ELR (cell line): ENCODE results near the gene CHCHD5.

Experiments used
- DNase-seq: peaks from one replicate; pipeline ENCODE4 v3.0.0-alpha.2; 2015; ENCODE audit warnings: low read depth

CHCHD5 gene

DNA sequence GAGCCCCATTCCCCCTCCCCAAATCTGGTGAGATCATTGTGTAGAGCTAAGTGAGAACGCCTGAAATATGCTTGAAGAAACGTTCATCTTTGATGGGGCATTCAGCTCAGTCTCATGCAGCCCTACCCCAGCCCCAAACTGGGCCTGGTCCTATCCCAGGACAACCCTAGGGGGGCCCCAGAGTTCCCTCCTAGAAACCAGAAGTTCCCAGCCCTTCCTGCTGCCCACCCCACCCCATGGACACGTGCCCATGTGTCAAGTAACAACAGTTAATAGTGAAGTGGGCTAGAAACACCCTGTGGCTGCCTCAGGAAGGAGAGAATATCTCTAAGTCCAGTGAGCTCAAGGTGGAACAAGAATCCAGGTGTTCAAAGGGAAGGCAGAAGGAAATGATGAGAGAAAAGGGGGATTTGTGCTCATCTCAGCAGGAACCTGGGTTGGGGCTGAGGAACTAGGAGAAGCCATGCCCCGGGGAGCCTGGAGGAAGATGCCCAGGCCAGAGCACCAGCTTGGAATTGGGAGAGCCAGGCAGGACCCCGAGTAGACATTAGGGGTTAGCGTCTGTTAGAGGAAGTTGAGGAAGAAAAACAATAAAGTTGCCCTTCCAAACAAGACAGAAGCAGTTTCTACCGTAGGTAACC is 41.2 kb downstream of the CHCHD5 start:
- DNase-seq: no peak

DNA sequence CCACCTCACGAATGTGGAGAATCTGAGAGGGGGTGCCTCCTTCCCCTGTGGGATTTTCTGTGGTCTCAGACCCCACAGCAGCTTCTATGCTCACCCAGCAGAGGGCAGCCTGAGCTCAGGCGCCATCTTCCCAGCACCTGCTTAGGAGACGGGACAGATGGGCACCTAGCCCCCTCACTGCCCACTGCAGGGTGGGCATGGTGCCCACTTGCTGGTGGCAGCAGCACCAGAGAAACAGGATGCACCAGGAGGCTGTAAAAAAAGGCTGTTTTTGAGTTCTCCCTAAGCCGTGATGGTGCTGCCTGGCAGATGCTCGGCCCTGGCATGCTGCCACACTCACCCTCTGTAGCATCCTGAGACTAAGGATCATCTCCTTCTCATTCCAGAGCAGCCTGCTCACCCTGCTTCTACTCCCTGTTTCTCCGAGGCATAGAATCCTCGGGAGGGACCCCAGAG is 42.2 kb downstream of the CHCHD5 start:
- peak; percentile 85 for DNase-seq

DNA sequence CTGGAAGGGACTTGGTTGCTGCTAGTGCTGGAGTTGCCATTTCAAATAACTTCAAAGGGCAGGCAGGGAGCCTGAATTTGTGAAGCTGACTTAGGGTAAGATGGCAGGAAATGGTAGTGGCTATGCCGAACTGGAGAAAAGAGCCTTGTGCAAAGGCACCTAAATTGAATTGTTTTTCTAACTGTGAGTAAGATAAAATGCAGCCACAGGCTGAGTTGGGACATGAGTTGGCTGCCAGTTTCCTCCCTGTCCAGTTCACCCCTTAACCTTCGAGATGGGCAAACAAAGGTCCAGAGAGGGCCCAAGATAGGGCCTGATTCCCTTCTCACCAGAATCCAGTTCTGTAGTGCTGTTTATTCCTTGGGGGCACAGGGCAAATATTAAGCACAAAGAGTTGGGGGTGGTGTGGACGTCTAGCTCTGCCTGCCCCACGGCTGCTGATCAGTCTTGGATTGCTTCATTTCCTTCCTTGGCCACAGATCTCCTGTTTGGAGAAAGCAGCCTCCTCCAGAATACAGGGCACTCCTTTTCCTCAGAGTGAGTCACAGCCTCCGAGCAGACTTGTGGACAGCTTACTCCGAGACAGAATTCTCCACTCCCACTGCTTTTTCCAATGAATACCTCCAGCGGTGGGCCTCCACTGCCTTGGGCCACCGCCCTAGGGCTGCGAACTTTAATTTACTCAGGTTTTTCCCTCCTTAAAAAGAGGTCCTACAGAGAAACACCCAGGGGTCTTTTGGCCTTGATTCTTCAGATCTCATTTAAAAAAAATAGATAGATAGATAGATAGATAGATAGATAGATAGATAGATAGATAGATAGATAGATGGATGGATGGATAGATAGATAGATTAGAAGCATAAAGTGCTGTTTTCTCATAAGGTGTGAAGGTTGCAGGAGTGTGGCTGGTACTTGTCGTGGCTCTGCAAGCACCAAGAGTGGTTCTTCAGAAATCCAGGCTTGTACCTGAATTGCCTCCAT is 42.9 kb downstream of the CHCHD5 start:
- DNase-seq: peak; percentile 99

DNA sequence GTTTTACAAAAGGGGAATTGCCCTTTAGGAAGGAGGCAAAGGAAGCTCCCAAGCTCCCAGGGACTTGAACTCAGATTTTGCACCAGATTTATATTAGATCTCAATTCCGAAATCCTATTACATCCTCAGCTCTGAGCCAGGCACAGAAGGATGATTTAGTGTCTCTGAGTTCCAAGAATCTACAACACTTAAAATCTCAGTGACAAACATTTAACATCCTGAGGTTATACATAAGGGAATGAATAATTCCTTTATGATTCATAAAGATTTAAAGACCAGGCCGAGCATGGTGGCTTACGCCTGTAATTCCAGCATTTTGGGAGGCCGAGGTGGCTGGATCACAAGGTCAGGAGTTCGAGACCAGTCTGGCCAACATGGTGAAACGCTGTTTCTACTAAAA is 44.8 kb downstream of the CHCHD5 start:
- peak; percentile 68 for DNase-seq

DNA sequence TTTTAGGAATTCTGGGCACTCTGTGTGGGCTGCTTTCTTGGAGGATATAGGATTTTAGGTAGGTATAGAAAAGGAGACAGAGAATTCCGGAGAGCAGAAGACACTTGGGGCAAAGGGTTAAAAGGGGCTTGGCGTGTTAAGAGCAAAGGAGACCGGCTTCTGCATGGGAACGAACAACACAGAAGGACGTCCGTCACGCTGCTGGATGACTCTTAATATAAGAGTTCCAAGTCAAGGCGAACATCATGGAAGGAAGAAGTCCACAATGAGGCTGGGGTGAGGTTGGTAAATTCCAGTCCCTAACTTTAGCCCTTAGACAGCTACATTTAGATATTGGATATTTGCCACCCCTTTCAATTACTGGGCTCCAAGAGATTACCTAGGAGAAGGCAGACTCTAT is 45.4 kb downstream of the CHCHD5 start:
- no peak for DNase-seq

DNA sequence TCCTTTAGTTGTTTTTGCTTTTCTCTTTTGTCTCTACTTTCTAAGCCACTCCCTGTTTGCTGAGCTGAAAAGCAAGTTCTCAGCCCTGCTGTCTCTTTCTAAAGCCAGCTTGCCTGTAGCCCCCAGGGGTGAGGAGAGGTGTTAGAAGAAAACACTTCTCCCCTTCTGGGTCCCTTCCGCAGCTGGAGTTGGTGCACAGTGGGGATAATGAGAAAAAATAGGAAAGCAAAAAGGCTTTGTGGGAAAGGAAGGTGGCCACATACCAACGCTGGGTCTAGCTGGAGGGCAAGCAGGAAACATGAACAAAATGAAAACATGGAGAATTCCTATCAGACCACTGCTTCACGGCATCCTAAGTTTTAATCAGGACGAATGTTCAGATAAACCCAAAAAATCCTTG is 45.9 kb downstream of the CHCHD5 start:
- peak; percentile 32 for DNase-seq

DNA sequence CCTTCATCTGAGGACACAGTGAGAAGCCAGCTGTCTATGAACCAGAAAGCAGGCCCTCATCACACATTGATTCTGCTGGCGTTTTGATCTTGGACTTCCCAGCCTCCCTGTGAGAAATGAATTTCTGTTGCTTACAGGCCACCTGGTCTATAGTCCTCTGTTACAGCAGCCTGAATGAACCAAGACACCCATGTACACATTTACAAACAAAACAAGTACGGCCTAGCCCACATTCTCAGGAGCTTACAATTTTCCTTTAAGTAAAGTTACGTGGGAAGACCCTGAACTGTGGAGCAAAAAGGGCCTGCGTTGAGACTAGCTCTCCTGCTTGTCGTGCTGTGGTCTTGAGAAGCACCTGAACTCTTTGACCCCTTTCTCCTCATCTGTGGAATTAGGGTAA is 49.3 kb downstream of the CHCHD5 start:
- no peak for DNase-seq

DNA sequence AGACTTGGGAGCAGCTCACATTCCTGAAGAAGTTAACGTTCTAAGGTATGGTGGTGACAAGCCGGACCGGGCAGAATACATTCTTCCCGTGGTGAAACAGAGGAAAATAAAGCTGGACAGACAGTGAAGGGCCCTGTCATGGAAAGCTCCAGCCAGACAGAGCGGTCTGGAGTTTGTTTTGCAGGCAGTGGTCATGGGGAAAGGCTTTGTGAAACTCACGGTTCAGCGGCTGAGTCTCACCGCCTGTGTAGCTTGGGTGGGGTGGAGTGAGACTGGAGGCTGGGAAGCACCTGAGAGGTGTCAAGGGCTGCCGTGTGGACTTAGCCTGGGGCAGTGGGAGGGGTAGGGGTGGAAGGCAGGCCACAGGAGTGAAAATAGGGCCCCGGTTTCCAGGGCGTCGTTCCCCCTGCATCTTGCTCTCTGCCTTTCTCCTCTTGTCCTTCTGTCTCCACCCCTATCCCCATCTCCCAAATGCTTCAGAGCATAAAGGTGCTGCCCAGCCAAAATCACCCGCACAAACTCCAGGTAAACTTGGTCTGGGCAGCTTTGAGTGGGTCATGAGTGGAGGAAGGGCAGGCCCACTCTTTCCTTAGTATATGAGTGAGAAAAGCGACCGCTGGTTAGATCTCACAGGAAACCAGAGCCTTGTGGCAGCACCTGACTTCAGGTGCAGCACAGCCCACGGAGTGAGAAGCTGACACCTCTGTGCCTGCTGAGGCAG is 49.9 kb downstream of the CHCHD5 start:
- no peak for DNase-seq

DNA sequence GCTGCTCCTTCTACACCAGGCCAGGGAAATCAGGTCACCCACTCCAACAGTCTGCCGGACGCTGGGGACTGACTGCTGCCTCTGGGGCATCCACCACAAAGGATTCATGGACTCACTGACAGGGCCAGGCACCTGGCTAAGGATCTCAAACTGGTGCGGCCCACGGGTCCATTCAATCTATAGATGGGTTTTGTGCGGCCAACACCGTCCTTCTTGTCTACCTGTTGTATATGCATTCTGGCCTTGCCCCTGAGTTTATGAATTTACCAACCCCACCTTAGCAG is 50.4 kb downstream of the CHCHD5 start:
- no peak for DNase-seq

DNA sequence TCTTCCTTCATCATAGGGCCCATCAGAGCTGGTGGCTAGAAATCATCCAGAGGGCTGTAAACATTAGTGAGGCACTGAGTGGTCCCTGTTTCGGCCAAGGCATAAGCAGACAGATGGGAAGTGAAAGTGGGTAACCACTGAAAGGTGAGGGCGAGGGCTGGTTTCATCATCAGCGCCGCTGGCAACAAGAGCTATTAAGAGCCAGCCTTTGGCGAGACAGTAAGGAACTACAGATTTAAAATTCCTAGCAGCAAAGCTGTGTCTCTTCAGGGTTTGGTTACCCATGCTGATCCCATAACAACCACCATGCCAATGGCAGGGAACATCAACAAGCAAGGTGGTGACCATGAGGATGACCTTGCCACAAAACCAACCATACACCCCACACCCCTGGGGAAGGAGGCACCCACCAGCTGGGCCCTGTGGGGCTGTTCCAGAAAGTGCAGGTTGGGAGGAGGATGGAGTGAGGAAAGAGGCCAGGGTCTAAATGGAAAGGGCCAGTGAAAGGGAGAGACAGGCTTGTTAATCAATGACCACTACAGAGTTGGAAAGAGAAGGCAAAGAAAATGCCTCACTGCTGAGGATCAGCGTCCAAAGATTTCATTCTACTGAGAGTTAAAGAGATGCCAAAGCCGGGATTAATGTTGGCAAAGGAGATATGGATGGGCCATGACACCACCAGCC is 52.3 kb downstream of the CHCHD5 start:
- no peak for DNase-seq

DNA sequence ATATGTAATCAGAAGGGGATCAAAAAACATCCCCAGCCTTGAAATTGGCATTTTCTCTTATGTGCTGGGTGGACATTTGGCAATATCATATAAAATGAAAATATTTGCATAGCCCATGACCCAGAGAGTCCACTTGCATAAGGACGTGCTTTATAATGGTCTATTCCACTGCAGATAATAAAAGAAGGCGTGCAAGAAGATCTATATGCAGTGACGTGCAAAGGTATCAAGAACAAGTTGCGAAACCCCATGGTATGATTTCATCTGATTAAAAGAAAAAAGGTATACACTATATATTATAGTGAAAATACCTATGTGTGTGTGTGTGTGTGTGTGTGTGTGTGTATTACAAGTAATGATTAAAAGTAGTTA is 52.9 kb downstream of the CHCHD5 start:
- DNase-seq: no peak
